ENCODE results near the gene COL16A1.

- TF ChIP-seq CTCF (IDR thresholded peaks at IDR 0.05) (no peak), POLR2A (IDR thresholded peaks at IDR 0.05) (no peak), POLR2AphosphoS5 (IDR thresholded peaks at IDR 0.05) (no peak), EP300 (IDR thresholded peaks at IDR 0.05) (no peak)
Measured at GRCh38 chr1:31702836-31703404, 897 bp downstream of the COL16A1 start.
